Measurements from ENCODE around the gene KATNB1. TPM values are rescaled to one million over a fixed set of nuclear protein-coding genes. Genes with fewer than 3 reads are reported as not detected.
A peak's percentile ranks its signal among the peaks of the same experiment; 100 is the strongest.
"Not testable (repeated sequence)": the region's sequence is repeated elsewhere in the genome, so short reads cannot be mapped to it uniquely, and the experiment has no call there.

The KATNB1 gene
- total and polyA plus RNA-seq, 8 donors: 7.8 to 17.0 (median 11.4) TPM

- ATAC-seq: no peak
- intact Hi-C loops (cut with DNase I): no loop called here
- TF ChIP-seq CTCF (IDR thresholded peaks at IDR 0.05): no peak
- FAIRE-seq: no peak
- Histone ChIP-seq H3K36me3 (peaks cover 0 to 3% (median 0%) of the 10 kb centered on the region in 3 donors), H3K27ac (no peak overlapping the region), H3K4me3 (no peak overlapping the region), H3K4me1 (no peaks in the 10 kb centered on the region), H3K27me3 (no peaks in the 10 kb centered on the region), H3K9me3 (no peaks in the 10 kb centered on the region)
- 95 to 100% methylated on average over 3 of the region's 3 CpGs for WGBS, 2 donors
- DNase-seq: peak in 1 of 6 donors; percentile 3
Measured at GRCh38 chr16:57745768-57746167, 10.2 kb downstream of the KATNB1 start.

- H3K36me3 ChIP-seq; H3K9me3 ChIP-seq; H3K27ac ChIP-seq; FAIRE-seq; intact Hi-C loops (cut with DNase I); H3K27me3 ChIP-seq; H3K4me3 ChIP-seq; H3K4me1 ChIP-seq; ATAC-seq: not testable (repeated sequence)
- WGBS, 2 donors: 88% methylated on average over 7 of the region's 7 CpGs
- peak in 1 of 6 donors; percentile 5 for DNase-seq
Measured at GRCh38 chr16:57746316-57746715, 10.7 kb downstream of the KATNB1 start.

- Histone ChIP-seq H3K4me3 (no peak overlapping the region), H3K4me1 (no peaks in the 10 kb centered on the region), H3K36me3 (peaks cover 0 to 3% (median 0%) of the 10 kb centered on the region in 3 donors), H3K27ac (no peak overlapping the region), H3K27me3 (no peaks in the 10 kb centered on the region), H3K9me3 (no peaks in the 10 kb centered on the region)
- DNase-seq (peak in 1 of 6 donors; percentile 24), FAIRE-seq (no peak), ATAC-seq (no peak)
- WGBS, 2 donors: 89 to 95% methylated on average over 7 of the region's 7 CpGs
- no peak for TF ChIP-seq CTCF (IDR thresholded peaks at IDR 0.05)
- intact Hi-C loops (cut with DNase I): no loop called here
Measured at GRCh38 chr16:57747091-57747490, 11.5 kb downstream of the KATNB1 start.

GRCh38 chr16:57747496-57747895, 11.9 kb downstream of the KATNB1 start:
- Histone ChIP-seq H3K4me3 (no peak overlapping the region), H3K4me1 (no peaks in the 10 kb centered on the region), H3K27ac (no peak overlapping the region), H3K27me3 (no peaks in the 10 kb centered on the region), H3K9me3 (no peaks in the 10 kb centered on the region), H3K36me3 (peaks cover 0 to 2% (median 0%) of the 10 kb centered on the region in 3 donors)
- DNase-seq (peak in 1 of 6 donors; percentile 44), FAIRE-seq (no peak), ATAC-seq (no peak)
- TF ChIP-seq CTCF (IDR thresholded peaks at IDR 0.05): no peak
- intact Hi-C loops (cut with DNase I): no loop called here
- 95 to 97% methylated on average over 12 of the region's 12 CpGs for WGBS, 2 donors

- Histone ChIP-seq H3K36me3 (no peaks in the 10 kb centered on the region), H3K27me3 (no peaks in the 10 kb centered on the region), H3K4me1 (no peaks in the 10 kb centered on the region), H3K27ac (no peak overlapping the region), H3K4me3 (no peak overlapping the region), H3K9me3 (no peaks in the 10 kb centered on the region)
- 79 to 84% methylated on average over 6 of the region's 6 CpGs for WGBS, 2 donors
- TF ChIP-seq CTCF (IDR thresholded peaks at IDR 0.05): no peak
- intact Hi-C loops (cut with DNase I): no loop called here
- DNase-seq (peak in 1 of 6 donors; percentile 25), ATAC-seq (no peak), FAIRE-seq (no peak)
Measured at GRCh38 chr16:57747996-57748395, 12.4 kb downstream of the KATNB1 start.
